ENCODE measurements around the gene ZNF804A.

ZNF804A gene

DNA sequence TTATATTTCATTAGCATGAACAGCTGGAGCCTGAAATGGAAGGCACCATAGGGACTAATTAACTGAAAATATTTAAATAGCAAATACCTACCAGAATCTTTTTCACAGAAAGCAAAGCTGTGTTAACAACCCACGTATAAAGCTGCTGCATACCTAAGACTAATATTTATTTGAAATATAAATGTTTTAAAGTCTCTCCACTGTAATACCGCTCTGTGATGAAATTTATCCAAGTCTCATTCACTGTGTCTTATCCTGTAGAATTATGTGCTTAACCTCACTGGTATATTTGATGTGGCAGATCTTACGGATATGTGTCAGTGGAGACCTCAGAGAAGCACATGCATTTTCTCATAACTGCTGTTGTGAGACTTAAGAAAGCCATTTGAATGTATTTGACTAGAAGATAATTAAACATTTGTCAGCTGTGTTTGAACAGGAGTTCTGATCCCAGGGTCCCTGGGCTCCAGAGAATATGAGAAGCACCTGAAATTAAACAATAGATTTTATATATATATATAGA is 373.3 kb downstream of the ZNF804A start:
- no peak for FAIRE-seq

All from colon (tissue), 2 donors.